Lung (tissue), 12 donors: ENCODE measurements around the gene ISM2. TPM values are rescaled to one million over a fixed set of nuclear protein-coding genes. Genes with fewer than 3 reads are reported as not detected.

ENCODE experiments used
- ATAC-seq: fragments of 200-7000 bp; cut with Tn5 transposase; one replicate; pipeline ENCODE4 v1.9.1; 2020; ENCODE audit warnings: moderate number of reproducible peaks; ENCODE audit not compliant: insufficient read depth, low FRiP score
- DNase-seq, 3 donors: peaks; one replicate each; pipeline ENCODE4 v3.0.0-alpha.2; 2013 to 2017
- H3K27ac ChIP-seq, 2 donors: one replicate each; pipeline ENCODE4 v1.5.1; 2013; ENCODE audit warnings: mild to moderate bottlenecking in 2 of 2, moderate library complexity in 2 of 2, control low read depth in 1 of 2, inconsistent platforms in 1 of 2, low read depth in 1 of 2, low read length in 1 of 2
- H3K27me3 ChIP-seq, 3 donors: one replicate each; pipeline ENCODE4 v1.5.1; 2013; ENCODE audit warnings: low read length in 2 of 3; ENCODE audit not compliant: control insufficient read depth in 3 of 3, insufficient read depth in 3 of 3
- H3K36me3 ChIP-seq, 4 donors: one replicate each; pipeline ENCODE4 v1.5.1; 2013; ENCODE audit warnings: low read length in 4 of 4, mild to moderate bottlenecking in 1 of 4, moderate library complexity in 1 of 4; ENCODE audit not compliant: control insufficient read depth in 4 of 4, insufficient read depth in 4 of 4
- H3K4me1 ChIP-seq, 5 donors: one replicate each; pipeline ENCODE4 v1.5.1; 2013; ENCODE audit warnings: low read length in 5 of 5, mild to moderate bottlenecking in 2 of 5, moderate library complexity in 1 of 5; ENCODE audit not compliant: control insufficient read depth in 5 of 5, insufficient read depth in 5 of 5
- H3K4me3 ChIP-seq: one replicate; pipeline ENCODE4 v1.5.1; 2013; ENCODE audit warnings: mild to moderate bottlenecking, control low read depth, moderate library complexity
- H3K9ac ChIP-seq, 2 donors: one replicate each; pipeline ENCODE4 v1.5.1; 2013; ENCODE audit warnings: low read length in 2 of 2, control low read depth in 1 of 2; ENCODE audit not compliant: insufficient read depth in 1 of 2
- H3K9me3 ChIP-seq, 4 donors: one replicate each; pipeline ENCODE4 v1.5.1; 2013; ENCODE audit warnings: low read length in 3 of 4, mild to moderate bottlenecking in 1 of 4, moderate library complexity in 1 of 4; ENCODE audit not compliant: control insufficient read depth in 4 of 4, insufficient read depth in 3 of 4
- WGBS, 2 donors: extraction: QIAGEN DNeasy Blood & Tissue Kit; methylation state at CpG; one replicate each; pipeline ENCODE4 v1.1.7; 2013; 5-methylcytosine and 5-hydroxymethylcytosine counted together
- polyA plus RNA-seq, 2 donors: library from polyadenylated mRNA; stranded (reverse); fragments of 200-250 nt; gene quantifications; one replicate each; pipeline ENCODE4 v1.2.1, GENCODE V29; 2013
- total RNA-seq, 2 donors: library from RNA; depleted of rRNA in 1 of 2; stranded (reverse); fragments of >200 nt in 1 of 2; gene quantifications; one replicate each; pipeline ENCODE4 v1.2.1, GENCODE V29; 2014 to 2021
- TF ChIP-seq, protein P1 (sequence below): IDR thresholded peaks from 2 replicates; pipeline ENCODE4 v1.5.1; 2012; ENCODE audit warnings: mild to moderate bottlenecking; ENCODE audit errors: control extremely low read depth, extremely low read depth
- donor health status: control.
- donor health status: control.
- donor health status: Bipolar disorder and iron deficiency.
- donor health status: healthy.
- donor health status: DM: yes; HTN: yes; CAD: no.

The ISM2 gene
- total and polyA plus RNA-seq, 4 donors = 0.02 TPM; not detected in 3

DNA sequence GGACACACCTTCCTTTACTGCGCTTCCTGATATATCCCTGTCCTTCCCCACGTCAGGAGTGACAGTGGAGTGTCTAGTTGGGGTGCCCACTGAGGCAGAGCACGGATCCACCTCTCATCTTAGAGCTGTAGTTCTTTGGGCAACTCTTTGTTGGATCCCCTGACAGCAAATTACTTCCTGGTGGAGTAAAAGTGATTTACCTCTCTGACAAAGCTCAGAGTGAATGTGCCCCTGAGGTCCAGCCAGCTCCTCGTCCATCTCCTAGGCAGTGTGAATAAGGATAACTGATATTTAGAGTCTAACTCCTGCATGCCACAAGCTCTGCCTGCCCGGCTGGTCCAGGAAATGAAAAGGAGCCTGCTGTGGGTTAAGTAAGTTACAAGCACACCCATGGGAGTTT is 24.7 kb downstream of the ISM2 start:
- Histone ChIP-seq H3K9me3 (peaks cover 0 to 2% (median 0%) of the 10 kb centered on the region in 4 donors), H3K9ac (no peak overlapping the region), H3K4me1 (no peaks in the 10 kb centered on the region), H3K27me3 (no peaks in the 10 kb centered on the region), H3K36me3 (peaks cover 0 to 9% (median 5%) of the 10 kb centered on the region in 4 donors), H3K27ac (no peak overlapping the region), H3K4me3 (no peak overlapping the region)
- ATAC-seq (no peak), DNase-seq (no peak)
- WGBS, 2 donors = 69 to 78% methylated on average over 5 of the region's 5 CpGs
- TF ChIP-seq, protein P1, sequence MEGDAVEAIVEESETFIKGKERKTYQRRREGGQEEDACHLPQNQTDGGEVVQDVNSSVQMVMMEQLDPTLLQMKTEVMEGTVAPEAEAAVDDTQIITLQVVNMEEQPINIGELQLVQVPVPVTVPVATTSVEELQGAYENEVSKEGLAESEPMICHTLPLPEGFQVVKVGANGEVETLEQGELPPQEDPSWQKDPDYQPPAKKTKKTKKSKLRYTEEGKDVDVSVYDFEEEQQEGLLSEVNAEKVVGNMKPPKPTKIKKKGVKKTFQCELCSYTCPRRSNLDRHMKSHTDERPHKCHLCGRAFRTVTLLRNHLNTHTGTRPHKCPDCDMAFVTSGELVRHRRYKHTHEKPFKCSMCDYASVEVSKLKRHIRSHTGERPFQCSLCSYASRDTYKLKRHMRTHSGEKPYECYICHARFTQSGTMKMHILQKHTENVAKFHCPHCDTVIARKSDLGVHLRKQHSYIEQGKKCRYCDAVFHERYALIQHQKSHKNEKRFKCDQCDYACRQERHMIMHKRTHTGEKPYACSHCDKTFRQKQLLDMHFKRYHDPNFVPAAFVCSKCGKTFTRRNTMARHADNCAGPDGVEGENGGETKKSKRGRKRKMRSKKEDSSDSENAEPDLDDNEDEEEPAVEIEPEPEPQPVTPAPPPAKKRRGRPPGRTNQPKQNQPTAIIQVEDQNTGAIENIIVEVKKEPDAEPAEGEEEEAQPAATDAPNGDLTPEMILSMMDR = no peak

DNA sequence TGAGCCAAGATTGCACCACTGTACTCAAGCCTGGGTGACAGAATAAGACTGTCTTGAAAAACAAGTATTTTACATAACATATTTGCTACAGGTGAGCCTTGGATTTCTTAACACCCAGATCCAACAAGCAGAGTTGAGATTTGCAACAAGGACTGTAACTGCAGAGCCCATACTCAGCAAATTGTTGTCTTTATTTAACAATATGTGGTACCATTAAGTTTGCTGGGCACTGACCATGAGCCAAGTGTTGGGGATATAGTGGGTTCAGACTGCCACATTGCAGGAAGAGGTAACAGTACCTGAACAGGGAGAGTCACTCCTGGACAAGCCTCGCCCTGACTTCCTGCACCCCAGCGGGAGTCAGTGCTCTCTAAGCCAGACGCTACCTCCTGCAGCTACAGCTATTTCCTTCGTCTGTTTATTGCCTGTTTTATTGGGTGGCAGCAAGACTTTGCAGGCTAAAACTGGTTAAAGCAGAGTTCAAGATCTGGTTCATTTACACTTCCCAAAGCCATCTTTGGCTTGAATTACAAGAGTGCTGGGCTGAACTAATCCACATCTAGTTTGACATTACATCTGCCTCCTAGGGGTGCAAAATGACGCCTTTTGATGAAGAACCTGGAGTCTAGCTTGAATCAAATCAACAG is 28.3 kb downstream of the ISM2 start:
- peaks cover 11 to 34% (median 16%) of the 10 kb centered on the region in 4 donors for H3K36me3 ChIP-seq
- H3K27me3 ChIP-seq = no peaks in the 10 kb centered on the region
- 88% methylated on average over 5 of the region's 5 CpGs for WGBS, 2 donors
- no peaks in the 10 kb centered on the region for H3K4me1 ChIP-seq
- ATAC-seq (no peak), DNase-seq (no peak)
- no peak overlapping the region for H3K27ac ChIP-seq
- H3K9ac ChIP-seq = no peak overlapping the region
- TF ChIP-seq, protein P1 = no peak
- H3K9me3 ChIP-seq = peaks cover 0 to 3% (median 0%) of the 10 kb centered on the region in 4 donors
- no peak overlapping the region for H3K4me3 ChIP-seq

DNA sequence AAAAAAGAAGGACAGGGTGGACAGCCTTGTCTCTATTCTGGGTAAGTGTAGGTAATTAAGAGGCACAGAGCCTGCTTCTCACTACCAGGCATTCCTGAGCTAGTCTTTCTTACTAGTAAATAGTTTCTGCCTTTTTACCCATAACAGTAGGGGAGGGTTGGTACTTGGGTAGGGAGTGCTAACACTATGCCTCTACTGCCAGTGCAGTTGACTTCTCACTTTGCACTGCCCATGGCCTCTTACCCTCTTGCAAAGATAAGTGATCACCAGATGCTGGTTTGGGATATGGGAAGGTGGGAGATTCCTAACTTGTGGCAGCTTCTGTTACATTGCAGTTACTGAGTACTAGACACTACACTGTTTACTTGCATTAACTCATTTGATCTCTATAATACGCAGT is 29.1 kb downstream of the ISM2 start:
- no peak for ATAC-seq
- DNase-seq = no peak
- WGBS, 2 donors = 87 to 91% methylated on average over 1 of the region's 1 CpG
- H3K27me3 ChIP-seq = no peaks in the 10 kb centered on the region
- TF ChIP-seq, protein P1 = no peak
- peaks cover 18 to 41% (median 22%) of the 10 kb centered on the region in 4 donors for H3K36me3 ChIP-seq
- H3K9me3 ChIP-seq = peaks cover 0 to 3% (median 0%) of the 10 kb centered on the region in 4 donors
- H3K9ac ChIP-seq = no peak overlapping the region
- no peak overlapping the region for H3K27ac ChIP-seq
- no peak overlapping the region for H3K4me3 ChIP-seq
- H3K4me1 ChIP-seq = no peaks in the 10 kb centered on the region
